ENCODE data around the gene KMT2B. TPM values are rescaled to one million over a fixed set of nuclear protein-coding genes. Genes with fewer than 3 reads are reported as not detected.

KMT2B gene
- total and polyA plus RNA-seq, 9 of the 15 experiments (the other 6 are each of a cell fraction or from before 2014, with no cell fraction given): 0.63 to 43.9 (median 8.1) TPM

GRCh38 chr19:35776102-35776788 is 58.4 kb downstream of the KMT2B start:
- BruUV-seq (replicated peaks): TSS peak; percentile 61
- no peak for ATAC-seq
- peak overlapping the region; percentile 76; the same call in 1 of the 2 replicates for H3K4me2 ChIP-seq (ENCODE audit: insufficient read depth, low read length)
- peak overlapping the region in 1 of 2 experiments; percentile 70; a peak in 2 of 4 replicates for H3K9ac ChIP-seq (ENCODE audit: insufficient read depth in 1 of 2, low read depth in 2 of 2, low read length in 2 of 2)
- peaks cover 3% of the 10 kb centered on the region for H3K9me1 ChIP-seq (ENCODE audit: control insufficient read depth, insufficient read depth, low read length)
- no peak for FAIRE-seq
- DNase-seq (ENCODE audit: extremely low read depth in 1 of 4, low spot score in 3 of 4): no peak
- in situ Hi-C loops (cut with MboI): no loop called here
- H3K4me3 ChIP-seq: peak overlapping the region; percentile 57
- TF ChIP-seq NCOA6 (IDR thresholded peaks at IDR 0.05): no peak
- no peak for TF ChIP-seq JUND (IDR thresholded peaks at IDR 0.05; ENCODE audit: borderline replicate concordance, low read depth, low read length)
- TF ChIP-seq JUND (tag; IDR thresholded peaks at IDR 0.05; ENCODE audit: borderline replicate concordance, low read depth, low read length): no peak
- peak in 1 of 2 experiments; percentile 82; a peak in 1 of 4 replicates for TF ChIP-seq KDM1A (IDR thresholded peaks at IDR 0.05)
- no peak for TF ChIP-seq RBM22 (IDR thresholded peaks at IDR 0.05; ENCODE audit: low read depth, low read length, poor library complexity, severe bottlenecking)
- TF ChIP-seq RUNX1 (IDR thresholded peaks at IDR 0.05; ENCODE audit: low read depth): no peak
- H4K20me1 ChIP-seq (replicated peaks; ENCODE audit: control insufficient read depth, insufficient read depth, low read length): no peaks in the 10 kb centered on the region; the same call in 1 of the 2 replicates
- peaks cover 10 to 33% of the 10 kb centered on the region in 2 experiments for H3K4me1 ChIP-seq (replicated peaks in 1 of 2; ENCODE audit: control insufficient read depth in 2 of 2, insufficient read depth in 2 of 2, low read length in 2 of 2)
- no peaks in the 10 kb centered on the region for H3K9me3 ChIP-seq (replicated peaks; ENCODE audit: control insufficient read depth, insufficient read depth, low read depth, low read length)
- POLR2A ChIA-PET: no interaction called here
- CTCF ChIA-PET (ENCODE audit: low intra/inter-chr PET ratio): interaction anchor here (0.6 kb wide), 1 partner anchor 909 kb away, joined by 3 read pairs; no protein-coding TSS in a partner anchor
- WGBS (ENCODE audit: insufficient coverage, low coverage, missing lambda C conversion rate): 47% methylated on average over 12 of the region's 13 CpGs
- peaks cover 18% of the 10 kb centered on the region; the same call in 2 of the 3 replicates for H3K36me3 ChIP-seq (ENCODE audit: control insufficient read depth, insufficient read depth, low read length)
- no peaks in the 10 kb centered on the region for H3K27me3 ChIP-seq (ENCODE audit: control insufficient read depth in 2 of 2, insufficient read depth in 2 of 2, low read length in 2 of 2)
- H2AFZ ChIP-seq (ENCODE audit: low read depth, low read length): no peak overlapping the region
- H3K79me2 ChIP-seq (ENCODE audit: control insufficient read depth, insufficient read depth, low read length): peaks cover 5% of the 10 kb centered on the region; the same call in 1 of the 3 replicates
- H3K27ac ChIP-seq (ENCODE audit: extremely low read depth, low read depth, low read length): no peak overlapping the region
- intact Hi-C loops (cut with micrococcal nuclease): no loop called here

Data from K562 (cell line).